GM19240 (cell line): Measurements from ENCODE around the gene ASIC2.
"Not testable (repeated sequence)": the region's sequence is repeated elsewhere in the genome, so short reads cannot be mapped to it uniquely, and the experiment has no call there.

Source experiments
- DNase-seq: peaks from one replicate; pipeline ENCODE4 v3.0.0; 2011; ENCODE audit warnings: low spot score; ENCODE audit not compliant: insufficient read length

The ASIC2 gene

GRCh38 chr17:32987868-32988267, 305.2 kb downstream of the ASIC2 start:
- DNase-seq, result not testable (repeated sequence)

DNA sequence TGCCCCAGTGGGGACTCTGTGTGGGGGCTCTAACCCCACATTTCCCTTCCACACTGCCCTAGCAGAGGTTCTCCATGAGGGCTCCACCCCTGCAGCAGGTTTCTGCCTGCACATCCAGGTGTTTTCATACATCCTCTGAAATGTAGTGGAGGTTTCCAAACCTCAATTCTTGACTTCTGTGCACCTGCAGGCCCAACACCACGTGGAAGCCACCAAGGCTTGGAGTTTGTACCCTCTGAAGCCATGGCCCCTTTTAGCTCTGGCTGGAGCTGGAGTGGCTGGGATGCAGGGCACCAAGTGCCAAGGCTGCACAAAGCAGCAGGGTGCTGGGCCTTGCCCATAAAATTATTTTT, 305.7 kb downstream of the ASIC2 start:
- not testable (repeated sequence) for DNase-seq

GRCh38 chr17:32985050-32985756, 307.9 kb downstream of the ASIC2 start:
- no peak for DNase-seq

DNA sequence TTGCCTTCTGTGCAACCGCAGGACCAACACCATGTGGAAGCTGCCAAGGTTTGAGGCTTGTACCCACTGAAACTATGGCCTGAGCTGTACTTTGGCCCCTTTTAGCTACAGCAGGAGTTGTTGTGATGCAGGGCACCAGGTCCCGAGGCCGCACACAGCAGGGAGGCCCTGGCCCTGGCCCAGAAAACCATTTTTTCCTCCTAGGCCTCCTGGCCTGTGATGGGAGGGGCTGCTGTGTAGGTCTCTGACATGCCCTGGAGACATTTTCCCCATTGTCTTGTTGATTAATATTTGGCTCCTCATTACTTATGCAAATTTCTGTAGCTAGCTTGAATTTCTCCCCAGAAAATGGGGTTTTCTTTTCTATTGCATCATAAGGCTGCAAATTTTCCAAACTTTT, 311.5 kb downstream of the ASIC2 start:
- DNase-seq, result not testable (repeated sequence)

DNA sequence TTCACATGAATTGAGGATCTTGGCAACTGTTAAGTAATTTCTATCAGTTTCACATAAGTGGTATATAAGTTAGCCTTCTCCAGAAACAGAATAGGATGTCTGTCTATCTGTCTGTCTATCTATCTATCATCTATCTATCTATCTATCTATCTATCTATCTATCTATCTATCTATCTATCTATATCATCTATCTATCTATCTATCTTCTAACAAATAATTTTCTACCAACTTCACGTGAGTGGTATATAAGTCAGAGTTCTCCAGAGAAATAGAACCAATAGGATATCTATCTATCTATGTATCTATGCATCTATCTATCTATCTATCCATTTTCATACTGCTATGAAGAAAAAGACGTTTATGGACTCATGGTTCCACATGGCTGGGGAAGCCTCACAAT, 312.9 kb downstream of the ASIC2 start:
- no peak for DNase-seq

- DNase-seq, result no peak
Observed at GRCh38 chr17:32976605-32977004, 316.5 kb downstream of the ASIC2 start.

GRCh38 chr17:32976131-32976530, 317.0 kb downstream of the ASIC2 start:
- DNase-seq, result no peak

GRCh38 chr17:32971171-32971570, 321.9 kb downstream of the ASIC2 start:
- DNase-seq, result no peak

GRCh38 chr17:32970281-32970680, 322.8 kb downstream of the ASIC2 start:
- no peak for DNase-seq

- DNase-seq, result not testable (repeated sequence)
Observed at GRCh38 chr17:32969231-32969630, 323.9 kb downstream of the ASIC2 start.

GRCh38 chr17:32964541-32964940, 328.6 kb downstream of the ASIC2 start:
- DNase-seq, result no peak
